SK-N-SH treated with all-trans-retinoic acid at 6 μM for 48 hours (cell line): ENCODE measurements around the gene KCNC3.

Experiments used
- CREB5 ChIP-seq: fragments of 250-450 bp; sonication (Bioruptor Pico); IDR thresholded peaks from 2 replicates; pipeline ENCODE4 v1.5.1; 2020; ENCODE audit warnings: low read depth, mild to moderate bottlenecking, moderate library complexity
- GLIS3 ChIP-seq: fragments of 250-450 bp; sonication (Bioruptor Pico); IDR thresholded peaks from 2 replicates; pipeline ENCODE4 v1.5.0; 2020; ENCODE audit warnings: mild to moderate bottlenecking, moderate library complexity
- OSR1 ChIP-seq: fragments of 250-450 bp; sonication (Bioruptor Pico); IDR thresholded peaks from 2 replicates; pipeline ENCODE4 v1.8.0; 2022; ENCODE audit warnings: moderate library complexity, mild to moderate bottlenecking, inconsistent platforms
- POU6F1 ChIP-seq: fragments of 250-450 bp; sonication (Bioruptor Pico); IDR thresholded peaks from 2 replicates; pipeline ENCODE4 v1.8.0; 2021; ENCODE audit warnings: low read depth, mild to moderate bottlenecking, moderate library complexity, borderline replicate concordance
- RARB ChIP-seq: fragments of 250-450 bp; sonication (Bioruptor Pico); IDR thresholded peaks from 2 replicates; pipeline ENCODE4 v1.8.0; 2021; ENCODE audit warnings: mild to moderate bottlenecking, moderate library complexity
- SNAI2 ChIP-seq: fragments of 250-450 bp; sonication (Bioruptor Pico); IDR thresholded peaks from 2 replicates; pipeline ENCODE4 v1.5.0; 2020; ENCODE audit warnings: mild to moderate bottlenecking, moderate library complexity
- ZNF565 ChIP-seq: fragments of 450-650 bp; formaldehyde crosslinking; conservative IDR thresholded peaks from 2 replicates; pipeline ENCODE4 v1.5.0; 2020; ENCODE audit warnings: low read depth, mild to moderate bottlenecking, moderate library complexity
- ZNF70 ChIP-seq: fragments of 450-650 bp; formaldehyde crosslinking; IDR thresholded peaks from 2 replicates; pipeline ENCODE4 v1.5.0; 2020; ENCODE audit warnings: mild to moderate bottlenecking, moderate library complexity

- TF ChIP-seq CREB5 (CRISPR knock-in tag) (no peak), SNAI2 (no peak), ZNF565 (CRISPR knock-in tag) (no peak), OSR1 (CRISPR knock-in tag) (no peak), POU6F1 (CRISPR knock-in tag) (no peak), RARB (no peak), GLIS3 (CRISPR knock-in tag) (no peak), ZNF70 (CRISPR knock-in tag) (no peak)
These were observed 829 bp downstream of the KCNC3 start for GRCh38 chr19:50328224-50328872.
